ENCODE data around the gene NANOS3. TPM values are rescaled to one million over a fixed set of nuclear protein-coding genes. Genes with fewer than 3 reads are reported as not detected.
A peak's percentile ranks its signal among the peaks of the same experiment; 100 is the strongest.

Gene NANOS3
- total and polyA plus RNA-seq, 9 of the 15 experiments (the other 6 are each of a cell fraction or from before 2014, with no cell fraction given), result not detected

- no peak overlapping the region for H3K9ac ChIP-seq (ENCODE audit: insufficient read depth in 1 of 2, low read depth in 2 of 2, low read length in 2 of 2)
- peaks cover 59% of the 10 kb centered on the region for H3K36me3 ChIP-seq (ENCODE audit: control insufficient read depth, insufficient read depth, low read length)
- DNase-seq (ENCODE audit: extremely low read depth in 1 of 4, low spot score in 3 of 4) (no peak), FAIRE-seq (peak; percentile 19), ATAC-seq (no peak)
- CTCF ChIA-PET (ENCODE audit: low intra/inter-chr PET ratio), result no interaction called here
- peaks cover 2% of the 10 kb centered on the region for H3K9me3 ChIP-seq (replicated peaks; ENCODE audit: control insufficient read depth, insufficient read depth, low read depth, low read length)
- H3K4me3 ChIP-seq, result no peak overlapping the region
- H3K27ac ChIP-seq (ENCODE audit: extremely low read depth, low read depth, low read length), result no peak overlapping the region
- TF ChIP-seq CBFA2T3 (IDR thresholded peaks at IDR 0.05) (no peak), NCOA4 (IDR thresholded peaks at IDR 0.05; ENCODE audit: partially characterized antibody) (no peak), MCM5 (IDR thresholded peaks at IDR 0.05; ENCODE audit: low read depth) (no peak), ZKSCAN1 (IDR thresholded peaks at IDR 0.05; ENCODE audit: low read depth, low read length) (peak; percentile 91), RFX1 (IDR thresholded peaks at IDR 0.05) (no peak), IFI16 (CRISPR knock-in tag; IDR thresholded peaks at IDR 0.05) (no peak)
- H3K79me2 ChIP-seq (ENCODE audit: control insufficient read depth, insufficient read depth, low read length), result no peaks in the 10 kb centered on the region
- H2AFZ ChIP-seq (ENCODE audit: low read depth, low read length), result no peak overlapping the region
- POLR2A ChIA-PET, result interaction anchor here (0.5 to 1.1 kb wide), 4 partner anchors 8 to 219 kb away, joined by 3 to 4 read pairs (median 3); no protein-coding TSS in a partner anchor
- H3K4me2 ChIP-seq (ENCODE audit: insufficient read depth, low read length), result no peak overlapping the region
- in situ Hi-C loops (cut with MboI) (no loop called here), intact Hi-C loops (cut with micrococcal nuclease) (no loop called here)
- WGBS (ENCODE audit: insufficient coverage, low coverage, missing lambda C conversion rate), result no CpG with 5 or more reads among the region's 4 CpGs
- peaks cover 0 to 17% of the 10 kb centered on the region in 2 experiments; a peak in 2 of 5 replicates for H3K4me1 ChIP-seq (replicated peaks in 1 of 2; ENCODE audit: control insufficient read depth in 2 of 2, insufficient read depth in 2 of 2, low read length in 2 of 2)
- no TSS peak for BruUV-seq (replicated peaks)
- H3K9me1 ChIP-seq (ENCODE audit: control insufficient read depth, insufficient read depth, low read length), result peaks cover 4% of the 10 kb centered on the region
- H4K20me1 ChIP-seq (replicated peaks; ENCODE audit: control insufficient read depth, insufficient read depth, low read length), result no peaks in the 10 kb centered on the region
- H3K27me3 ChIP-seq (ENCODE audit: control insufficient read depth in 2 of 2, insufficient read depth in 2 of 2, low read length in 2 of 2), result no peaks in the 10 kb centered on the region
Observed at GRCh38 chr19:13926010-13926409, 49.1 kb downstream of the NANOS3 start.

- Histone ChIP-seq H3K27ac (ENCODE audit: extremely low read depth, low read depth, low read length) (no peak overlapping the region), H3K9ac (ENCODE audit: insufficient read depth in 1 of 2, low read depth in 2 of 2, low read length in 2 of 2) (0 out of 4 replicates have a peak overlapping the region, but pooled peaks of 1 of the 2 experiments have one; percentile 6), H3K9me3 (replicated peaks; ENCODE audit: control insufficient read depth, insufficient read depth, low read depth, low read length) (no peaks in the 10 kb centered on the region), H3K27me3 (ENCODE audit: control insufficient read depth in 2 of 2, insufficient read depth in 2 of 2, low read length in 2 of 2) (no peaks in the 10 kb centered on the region), H3K36me3 (ENCODE audit: control insufficient read depth, insufficient read depth, low read length) (peaks cover 56% of the 10 kb centered on the region; the same call in 2 of the 3 replicates), H4K20me1 (replicated peaks; ENCODE audit: control insufficient read depth, insufficient read depth, low read length) (no peaks in the 10 kb centered on the region), H3K4me1 (replicated peaks in 1 of 2; ENCODE audit: control insufficient read depth in 2 of 2, insufficient read depth in 2 of 2, low read length in 2 of 2) (peaks cover 0 to 21% of the 10 kb centered on the region in 2 experiments; a peak in 2 of 5 replicates), H3K79me2 (ENCODE audit: control insufficient read depth, insufficient read depth, low read length) (no peaks in the 10 kb centered on the region), H3K9me1 (ENCODE audit: control insufficient read depth, insufficient read depth, low read length) (peaks cover 4% of the 10 kb centered on the region), H3K4me3 (no peak overlapping the region), H3K4me2 (ENCODE audit: insufficient read depth, low read length) (no peak overlapping the region), H2AFZ (ENCODE audit: low read depth, low read length) (no peak overlapping the region)
- 80% methylated on average over 6 of the region's 8 CpGs for WGBS (ENCODE audit: insufficient coverage, low coverage, missing lambda C conversion rate)
- ChIA-PET POLR2A (interaction anchor here (0.6 to 1.1 kb wide), 3 partner anchors 7 to 17 kb away, joined by 3 to 4 read pairs (median 3); no protein-coding TSS in a partner anchor), CTCF (ENCODE audit: low intra/inter-chr PET ratio) (no interaction called here)
- no TSS peak for BruUV-seq (replicated peaks)
- FAIRE-seq (no peak), ATAC-seq (no peak), DNase-seq (ENCODE audit: extremely low read depth in 1 of 4, low spot score in 3 of 4) (no peak)
- in situ Hi-C loops (cut with MboI), result no loop called here
- intact Hi-C loops (cut with micrococcal nuclease), result no loop called here
- TF ChIP-seq ZBTB9 (CRISPR knock-in tag; IDR thresholded peaks at IDR 0.05), result no peak
Observed at GRCh38 chr19:13926715-13927114, 49.8 kb downstream of the NANOS3 start.
